OCI-LY3 (cell line): ENCODE measurements around the gene LANCL3.

ENCODE experiments used
- EZH2phosphoT487 ChIP-seq: fragments of 200-600 bp; shearing (Covaris generic); IDR thresholded peaks from 2 replicates; pipeline ENCODE4 v1.6.1; 2018; ENCODE audit warnings: antibody characterized with exemption, mixed run types, low read depth
- TF ChIP-seq, protein P1 (sequence below): fragments of 200-600, 300-600 bp; sonication (generic); IDR thresholded peaks from 2 replicates; pipeline ENCODE4 v1.5.1; 2014; ENCODE audit warnings: antibody characterized with exemption, low read length, low read depth

DNA sequence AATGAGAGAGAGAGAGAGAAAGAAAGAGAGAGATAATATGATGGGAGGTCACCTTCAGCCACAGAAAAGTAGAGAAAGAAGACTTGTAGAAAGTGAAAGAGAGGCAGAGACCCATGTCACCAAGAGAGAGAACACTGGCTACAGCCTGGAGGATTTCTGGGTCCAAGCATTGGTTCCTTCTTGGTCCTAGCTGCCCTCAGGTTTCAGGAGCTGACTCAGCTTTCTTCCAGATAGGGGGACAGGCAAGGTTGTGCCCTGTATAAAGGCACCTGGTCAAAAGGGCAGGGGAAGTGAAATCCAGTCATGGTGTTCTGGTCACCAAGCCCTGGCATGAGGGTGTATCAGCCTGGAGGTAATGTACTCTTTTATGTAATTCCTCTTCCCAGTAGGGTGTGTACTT is 66.6 kb downstream of the LANCL3 start:
- TF ChIP-seq, protein P1, sequence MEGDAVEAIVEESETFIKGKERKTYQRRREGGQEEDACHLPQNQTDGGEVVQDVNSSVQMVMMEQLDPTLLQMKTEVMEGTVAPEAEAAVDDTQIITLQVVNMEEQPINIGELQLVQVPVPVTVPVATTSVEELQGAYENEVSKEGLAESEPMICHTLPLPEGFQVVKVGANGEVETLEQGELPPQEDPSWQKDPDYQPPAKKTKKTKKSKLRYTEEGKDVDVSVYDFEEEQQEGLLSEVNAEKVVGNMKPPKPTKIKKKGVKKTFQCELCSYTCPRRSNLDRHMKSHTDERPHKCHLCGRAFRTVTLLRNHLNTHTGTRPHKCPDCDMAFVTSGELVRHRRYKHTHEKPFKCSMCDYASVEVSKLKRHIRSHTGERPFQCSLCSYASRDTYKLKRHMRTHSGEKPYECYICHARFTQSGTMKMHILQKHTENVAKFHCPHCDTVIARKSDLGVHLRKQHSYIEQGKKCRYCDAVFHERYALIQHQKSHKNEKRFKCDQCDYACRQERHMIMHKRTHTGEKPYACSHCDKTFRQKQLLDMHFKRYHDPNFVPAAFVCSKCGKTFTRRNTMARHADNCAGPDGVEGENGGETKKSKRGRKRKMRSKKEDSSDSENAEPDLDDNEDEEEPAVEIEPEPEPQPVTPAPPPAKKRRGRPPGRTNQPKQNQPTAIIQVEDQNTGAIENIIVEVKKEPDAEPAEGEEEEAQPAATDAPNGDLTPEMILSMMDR: no peak
- TF ChIP-seq EZH2phosphoT487: no peak
